ENCODE measurements around the gene ZNF550. TPM values are rescaled to one million over a fixed set of nuclear protein-coding genes. Genes with fewer than 3 reads are reported as not detected.

Gene ZNF550
- total RNA-seq, 1 donor from 2014 or later: 11.3 TPM

DNA sequence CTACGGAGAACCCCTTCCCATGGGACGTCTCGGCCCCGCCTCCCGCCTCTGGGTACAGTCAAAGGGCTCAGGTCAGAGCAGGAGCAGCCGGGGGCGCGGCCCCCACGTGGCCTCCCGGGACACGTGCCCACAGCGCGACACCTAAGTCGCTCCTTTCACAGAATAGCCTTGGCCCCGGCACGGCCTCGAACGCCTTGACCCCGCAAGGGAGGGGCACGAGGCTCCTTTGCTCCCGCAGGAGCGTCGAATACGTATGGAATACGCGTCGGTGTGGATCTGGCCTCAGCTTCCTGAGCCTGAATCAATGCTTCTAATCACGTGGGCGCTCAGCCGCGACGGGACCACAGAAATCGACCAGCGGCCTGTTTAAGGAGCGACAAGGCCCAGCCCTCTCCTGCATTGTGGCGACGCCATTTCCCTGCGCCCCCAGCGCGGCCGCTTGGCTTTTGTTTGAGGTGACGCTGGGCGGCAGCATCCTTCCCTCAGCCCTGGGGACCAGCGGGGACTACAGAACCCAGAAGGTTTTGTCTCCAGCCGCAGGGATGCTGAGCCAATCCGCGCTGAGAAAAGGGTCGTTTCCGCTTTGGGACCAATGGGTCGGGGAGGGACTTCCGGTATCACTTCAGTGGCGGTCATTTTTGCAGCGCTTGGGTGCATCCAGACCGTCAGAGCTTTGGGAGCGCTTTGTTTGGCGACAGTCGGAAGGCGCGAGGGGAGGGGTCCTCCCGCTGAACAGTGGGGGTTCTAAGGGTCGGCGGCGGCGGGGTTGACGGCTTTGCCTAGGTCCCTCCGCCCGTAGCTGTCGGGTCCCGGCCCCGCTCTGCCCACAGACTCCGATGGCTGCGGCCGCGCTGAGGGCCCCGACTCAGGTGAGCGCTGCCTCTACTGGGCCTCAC lies 24.1 kb upstream of the ZNF550 start, which contains the start of gene ZIK1:
ZIK1 (plus strand) TSS at position 625 of the 896 bp plus-strand sequence; CDS start at position 837, 212 bp downstream.
- Mint-ChIP-seq H3K27ac (peak within 1 kb of the TSS; percentile 84), H3K36me3 (peaks cover 52% of the 10 kb centered on the region), H3K9me3 (peaks cover 56% of the 10 kb centered on the region), H3K27me3 (ENCODE audit: low read depth) (no peaks in the 10 kb centered on the region), H3K4me3 (peak within 1 kb of the TSS; percentile 81), H3K4me1 (peaks cover 17% of the 10 kb centered on the region)
- TF ChIP-seq, protein P1, sequence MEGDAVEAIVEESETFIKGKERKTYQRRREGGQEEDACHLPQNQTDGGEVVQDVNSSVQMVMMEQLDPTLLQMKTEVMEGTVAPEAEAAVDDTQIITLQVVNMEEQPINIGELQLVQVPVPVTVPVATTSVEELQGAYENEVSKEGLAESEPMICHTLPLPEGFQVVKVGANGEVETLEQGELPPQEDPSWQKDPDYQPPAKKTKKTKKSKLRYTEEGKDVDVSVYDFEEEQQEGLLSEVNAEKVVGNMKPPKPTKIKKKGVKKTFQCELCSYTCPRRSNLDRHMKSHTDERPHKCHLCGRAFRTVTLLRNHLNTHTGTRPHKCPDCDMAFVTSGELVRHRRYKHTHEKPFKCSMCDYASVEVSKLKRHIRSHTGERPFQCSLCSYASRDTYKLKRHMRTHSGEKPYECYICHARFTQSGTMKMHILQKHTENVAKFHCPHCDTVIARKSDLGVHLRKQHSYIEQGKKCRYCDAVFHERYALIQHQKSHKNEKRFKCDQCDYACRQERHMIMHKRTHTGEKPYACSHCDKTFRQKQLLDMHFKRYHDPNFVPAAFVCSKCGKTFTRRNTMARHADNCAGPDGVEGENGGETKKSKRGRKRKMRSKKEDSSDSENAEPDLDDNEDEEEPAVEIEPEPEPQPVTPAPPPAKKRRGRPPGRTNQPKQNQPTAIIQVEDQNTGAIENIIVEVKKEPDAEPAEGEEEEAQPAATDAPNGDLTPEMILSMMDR (IDR thresholded peaks at IDR 0.05; ENCODE audit: unreplicated experiment): no peak
- DNase-seq (ENCODE audit: low spot score in 2 of 2, unreplicated experiment in 2 of 2): peak; percentile 70 to 81

DNA sequence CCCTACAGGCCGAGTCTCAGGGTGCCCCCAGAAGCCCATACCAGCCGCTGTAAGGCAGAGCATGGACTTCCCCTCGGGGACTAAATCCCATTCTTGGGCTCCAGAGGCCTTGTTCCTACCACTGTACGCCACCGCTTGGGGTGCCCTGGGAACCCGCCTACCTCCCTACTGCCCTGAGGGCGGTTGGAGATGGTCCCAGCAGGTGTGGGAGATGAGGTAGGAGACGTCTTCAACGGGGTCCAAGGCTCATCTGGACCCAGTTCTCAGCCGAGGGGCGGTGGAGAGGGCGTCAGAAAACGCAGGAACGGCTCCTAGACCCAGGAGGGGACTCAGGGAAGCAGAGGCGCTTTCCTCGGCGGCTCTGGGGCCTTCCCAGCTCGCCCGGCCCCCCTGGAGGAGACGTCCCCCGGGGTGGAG lies 23.4 kb upstream of the ZNF550 start:
- no peak overlapping the region for H3K27ac Mint-ChIP-seq
- no peak for DNase-seq (ENCODE audit: low spot score in 2 of 2, unreplicated experiment in 2 of 2)
- no peaks in the 10 kb centered on the region for H3K27me3 Mint-ChIP-seq (ENCODE audit: low read depth)
- H3K4me1 Mint-ChIP-seq: peaks cover 18% of the 10 kb centered on the region
- H3K4me3 Mint-ChIP-seq: peak overlapping the region; percentile 81
- TF ChIP-seq, protein P1 (IDR thresholded peaks at IDR 0.05; ENCODE audit: unreplicated experiment): no peak
- H3K9me3 Mint-ChIP-seq: peaks cover 50% of the 10 kb centered on the region
- H3K36me3 Mint-ChIP-seq: peaks cover 47% of the 10 kb centered on the region

DNA sequence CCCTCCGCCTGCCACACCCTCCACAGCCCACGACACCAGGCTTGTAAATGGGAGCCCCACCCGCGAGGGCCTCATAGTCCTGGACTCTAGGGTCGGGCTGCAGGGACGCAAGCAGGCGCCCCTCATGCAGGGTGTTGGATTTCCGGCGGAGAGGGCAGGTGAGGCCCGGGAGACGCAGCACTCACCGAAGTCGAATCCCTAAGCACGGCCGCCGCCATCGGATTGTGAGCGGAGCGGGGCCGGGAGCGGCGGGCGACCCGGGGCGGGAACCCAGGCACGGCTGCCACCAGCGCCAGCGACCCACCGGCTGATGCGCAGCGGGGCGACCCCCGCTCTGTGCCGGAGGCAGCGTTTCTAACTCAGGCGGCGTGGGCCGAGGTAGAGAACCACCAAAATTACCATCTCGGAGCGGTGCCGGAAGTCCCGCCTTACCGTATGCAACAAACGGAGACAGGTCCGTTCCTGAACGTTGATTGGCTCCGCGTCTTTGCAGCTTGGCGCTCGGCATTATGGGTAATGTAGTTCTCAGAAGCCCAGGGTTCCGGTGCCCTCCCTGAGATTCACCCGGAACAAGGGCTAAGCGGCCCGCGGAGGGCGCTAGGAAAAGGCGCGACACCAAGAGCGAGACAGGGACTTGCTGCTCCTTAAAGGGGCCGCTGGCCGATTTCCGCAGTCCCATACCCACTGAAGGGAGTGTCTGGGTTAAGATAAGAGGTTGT lies 19.0 kb upstream of the ZNF550 start, which contains the start of gene ZNF416:
ZNF416 (minus strand) TSS at position 425 of the 719 bp plus-strand sequence; CDS start at position 218, 207 bp downstream.
- TF ChIP-seq, protein P1 (IDR thresholded peaks at IDR 0.05; ENCODE audit: unreplicated experiment): no peak
- Mint-ChIP-seq H3K27ac (peak within 1 kb of the TSS; percentile 85), H3K4me3 (peak within 1 kb of the TSS; percentile 80), H3K9me3 (peaks cover 64% of the 10 kb centered on the region), H3K4me1 (peaks cover 14% of the 10 kb centered on the region), H3K27me3 (ENCODE audit: low read depth) (no peaks in the 10 kb centered on the region), H3K36me3 (peaks cover 52% of the 10 kb centered on the region)
- DNase-seq (ENCODE audit: low spot score in 2 of 2, unreplicated experiment in 2 of 2): peak; percentile 89 to 90

DNA sequence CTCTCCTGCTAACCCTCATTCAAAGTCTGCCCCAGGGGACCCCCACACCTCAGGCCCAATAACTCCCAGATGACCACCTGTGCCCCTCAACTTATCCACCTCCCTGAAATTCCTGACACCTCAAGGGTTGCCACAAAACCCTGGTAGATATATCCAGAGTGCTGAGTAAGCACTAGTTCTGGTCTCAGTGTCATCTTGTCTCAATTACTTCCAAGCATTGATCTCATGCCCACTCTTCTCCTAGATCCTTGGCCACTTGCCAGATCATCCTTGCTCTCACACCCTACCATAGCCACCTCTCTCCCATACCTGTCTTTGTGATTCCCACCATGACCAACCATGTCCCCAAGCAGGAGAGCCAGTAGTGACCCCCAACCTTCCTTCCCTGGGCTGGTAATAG lies 17.0 kb upstream of the ZNF550 start:
- Mint-ChIP-seq H3K27me3 (ENCODE audit: low read depth) (no peaks in the 10 kb centered on the region), H3K9me3 (peaks cover 74% of the 10 kb centered on the region), H3K4me3 (peak overlapping the region; percentile 52), H3K4me1 (peaks cover 12% of the 10 kb centered on the region), H3K27ac (no peak overlapping the region), H3K36me3 (peaks cover 65% of the 10 kb centered on the region)
- TF ChIP-seq, protein P1 (IDR thresholded peaks at IDR 0.05; ENCODE audit: unreplicated experiment): no peak
- no peak for DNase-seq (ENCODE audit: low spot score in 2 of 2, unreplicated experiment in 2 of 2)

DNA sequence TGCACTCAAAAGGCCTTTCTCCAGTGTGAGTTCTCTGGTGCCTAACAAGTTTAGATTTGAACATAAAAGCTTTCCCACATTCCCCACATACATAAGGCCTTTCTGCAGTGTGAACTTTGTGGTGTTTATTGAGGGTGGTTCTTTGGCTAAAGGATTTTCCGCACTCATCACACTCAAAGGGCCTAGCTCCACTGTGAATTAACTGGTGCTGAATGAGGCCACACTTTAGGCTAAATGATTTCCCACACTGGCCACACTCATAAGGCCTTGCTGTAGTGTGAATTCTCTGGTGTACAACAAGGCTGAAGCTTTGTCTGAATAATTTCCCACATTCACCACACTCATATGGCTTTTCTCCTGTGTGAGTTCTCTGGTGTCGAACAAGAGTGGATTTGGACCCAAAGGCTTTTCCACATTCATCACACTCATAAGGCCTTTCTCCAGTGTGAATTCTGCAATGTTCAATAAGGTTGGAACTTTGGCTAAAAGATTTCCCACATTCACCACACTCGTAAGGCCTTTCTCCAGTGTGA lies 12.8 kb upstream of the ZNF550 start:
- TF ChIP-seq, protein P1 (IDR thresholded peaks at IDR 0.05; ENCODE audit: unreplicated experiment): no peak
- no peaks in the 10 kb centered on the region for H3K27me3 Mint-ChIP-seq (ENCODE audit: low read depth)
- peaks cover 3% of the 10 kb centered on the region for H3K4me1 Mint-ChIP-seq
- DNase-seq (ENCODE audit: low spot score in 2 of 2, unreplicated experiment in 2 of 2): no peak
- H3K9me3 Mint-ChIP-seq: peaks cover 93% of the 10 kb centered on the region
- H3K36me3 Mint-ChIP-seq: peaks cover 81% of the 10 kb centered on the region
- H3K27ac Mint-ChIP-seq: no peak overlapping the region
- H3K4me3 Mint-ChIP-seq: no peak overlapping the region

All from mesothelial cell of epicardium (in vitro differentiated cells).